DOHH2 (cell line): ENCODE measurements around the gene TESK1.

Experiments
- EZH2phosphoT487 ChIP-seq: fragments of 200-600 bp; sonication (generic); IDR thresholded peaks from 2 replicates; pipeline ENCODE4 v1.6.1; 2017; ENCODE audit warnings: borderline replicate concordance, mild to moderate bottlenecking, antibody characterized with exemption, low read length, moderate library complexity, mixed read lengths
- TF ChIP-seq, protein P1 (sequence below): fragments of 200-600 bp; sonication (generic); IDR thresholded peaks from one replicate; pipeline ENCODE4 v1.5.1; 2014; ENCODE audit warnings: antibody characterized with exemption, mild to moderate bottlenecking, low read depth, low read length; ENCODE audit not compliant: poor library complexity, severe bottlenecking

DNA sequence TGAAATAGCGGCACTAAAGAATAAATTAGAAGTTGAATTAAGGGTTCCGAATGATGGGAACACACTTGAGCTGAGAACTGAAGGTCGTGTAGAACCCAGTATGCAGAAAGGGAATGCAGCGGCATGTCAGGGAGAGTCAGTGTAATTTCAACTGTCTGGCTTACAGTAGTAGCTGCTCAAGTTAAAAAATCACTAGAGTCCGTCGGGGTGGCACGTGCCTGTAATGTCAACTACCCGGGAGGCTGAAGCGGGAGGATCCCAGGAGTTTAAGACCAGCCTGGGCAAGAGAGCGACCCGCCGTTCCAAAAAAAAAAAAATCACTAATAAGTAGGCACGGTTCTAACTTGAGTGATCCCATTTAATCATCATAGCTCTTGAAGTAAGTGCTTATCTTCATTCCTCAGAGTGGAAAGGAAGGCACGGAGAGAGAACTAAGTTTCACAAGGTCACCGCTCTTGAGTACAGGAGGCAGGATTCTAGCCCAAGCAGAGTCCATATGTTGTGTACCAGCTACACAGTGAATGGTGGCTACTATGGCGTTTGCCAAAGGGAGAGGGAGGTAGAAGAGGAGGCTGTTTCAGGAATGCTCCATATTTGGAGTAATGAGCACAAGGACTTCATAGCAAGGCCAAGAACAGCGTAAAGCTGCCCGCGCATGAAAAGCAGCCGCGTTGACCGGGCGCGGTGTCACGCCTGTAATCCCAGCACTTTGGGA, 51.9 kb downstream of the TESK1 start:
- TF ChIP-seq, protein P1, sequence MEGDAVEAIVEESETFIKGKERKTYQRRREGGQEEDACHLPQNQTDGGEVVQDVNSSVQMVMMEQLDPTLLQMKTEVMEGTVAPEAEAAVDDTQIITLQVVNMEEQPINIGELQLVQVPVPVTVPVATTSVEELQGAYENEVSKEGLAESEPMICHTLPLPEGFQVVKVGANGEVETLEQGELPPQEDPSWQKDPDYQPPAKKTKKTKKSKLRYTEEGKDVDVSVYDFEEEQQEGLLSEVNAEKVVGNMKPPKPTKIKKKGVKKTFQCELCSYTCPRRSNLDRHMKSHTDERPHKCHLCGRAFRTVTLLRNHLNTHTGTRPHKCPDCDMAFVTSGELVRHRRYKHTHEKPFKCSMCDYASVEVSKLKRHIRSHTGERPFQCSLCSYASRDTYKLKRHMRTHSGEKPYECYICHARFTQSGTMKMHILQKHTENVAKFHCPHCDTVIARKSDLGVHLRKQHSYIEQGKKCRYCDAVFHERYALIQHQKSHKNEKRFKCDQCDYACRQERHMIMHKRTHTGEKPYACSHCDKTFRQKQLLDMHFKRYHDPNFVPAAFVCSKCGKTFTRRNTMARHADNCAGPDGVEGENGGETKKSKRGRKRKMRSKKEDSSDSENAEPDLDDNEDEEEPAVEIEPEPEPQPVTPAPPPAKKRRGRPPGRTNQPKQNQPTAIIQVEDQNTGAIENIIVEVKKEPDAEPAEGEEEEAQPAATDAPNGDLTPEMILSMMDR: no peak
- TF ChIP-seq EZH2phosphoT487: no peak
